HG02623 (cell line): ENCODE measurements around the gene SHFL.

Experiments used
- ATAC-seq: cut with Tn5 transposase; IDR thresholded peaks from one replicate; pipeline ENCODE4 v1.9.1; 2021; ENCODE audit warnings: moderate library complexity; ENCODE audit not compliant: unreplicated experiment

Gene SHFL

DNA sequence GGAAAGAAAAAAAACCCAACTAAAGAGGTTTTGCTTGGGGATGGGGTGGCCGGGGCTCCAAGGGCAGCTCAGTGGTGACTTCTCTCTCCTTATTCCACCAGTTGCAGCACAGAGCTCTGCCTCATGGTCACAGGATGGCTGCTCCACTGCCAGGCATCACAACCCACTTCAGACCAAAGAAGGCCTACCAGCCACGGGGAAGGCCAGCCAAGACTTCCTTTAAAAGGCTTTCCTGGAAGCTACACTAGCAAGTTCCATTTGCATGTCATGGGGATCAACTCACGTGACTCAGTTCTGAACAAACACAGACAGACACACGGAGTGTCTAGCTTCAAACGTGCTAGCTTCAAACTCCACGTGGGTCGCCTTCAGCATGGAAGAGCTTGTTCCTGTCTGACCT lies 46.8 kb downstream of the SHFL start:
- ATAC-seq = no peak

DNA sequence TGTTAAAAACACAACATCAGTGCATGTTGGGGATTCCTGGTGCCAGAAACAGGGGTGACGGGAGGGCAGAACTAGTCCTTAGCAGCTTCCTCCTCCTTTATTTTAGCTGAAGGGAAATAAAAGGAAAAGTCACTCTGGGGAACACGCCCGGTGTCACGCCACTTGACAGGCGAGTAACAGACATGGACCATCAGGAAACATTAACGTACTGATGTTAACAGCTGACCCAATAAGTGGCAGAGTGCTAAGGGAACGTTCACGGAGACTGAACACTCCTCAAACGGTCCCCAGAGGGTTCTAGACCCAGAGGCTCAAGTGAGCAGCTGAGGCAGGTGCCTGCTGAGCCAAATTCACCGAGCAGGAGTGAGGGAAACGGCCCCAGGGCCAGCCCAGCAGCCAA lies 47.5 kb downstream of the SHFL start:
- ATAC-seq = no peak

- no peak for ATAC-seq
Measured at GRCh38 chr19:10134040-10134439, 47.9 kb downstream of the SHFL start.

- no peak for ATAC-seq
Measured at GRCh38 chr19:10135551-10136334, 49.6 kb downstream of the SHFL start.

DNA sequence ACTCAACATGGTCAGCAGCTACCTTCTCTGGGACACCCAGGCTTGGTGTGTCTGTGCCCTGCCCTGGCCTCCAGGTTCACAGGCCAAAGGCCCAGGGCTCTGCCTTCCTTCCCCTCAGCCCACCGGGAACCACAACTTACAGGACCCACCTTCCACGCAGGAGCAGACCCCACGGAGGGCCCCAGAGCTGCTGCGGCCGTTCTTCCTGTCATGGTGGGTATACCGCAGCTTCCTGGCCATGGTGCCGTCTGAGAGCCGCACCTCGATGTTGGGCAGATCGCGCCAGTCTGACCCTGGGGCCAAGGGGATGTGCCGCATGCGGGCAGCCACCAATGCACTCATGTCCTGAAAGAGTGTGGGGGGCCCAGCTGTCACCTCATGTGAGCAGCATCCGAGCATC lies 50.8 kb downstream of the SHFL start:
- no peak for ATAC-seq

DNA sequence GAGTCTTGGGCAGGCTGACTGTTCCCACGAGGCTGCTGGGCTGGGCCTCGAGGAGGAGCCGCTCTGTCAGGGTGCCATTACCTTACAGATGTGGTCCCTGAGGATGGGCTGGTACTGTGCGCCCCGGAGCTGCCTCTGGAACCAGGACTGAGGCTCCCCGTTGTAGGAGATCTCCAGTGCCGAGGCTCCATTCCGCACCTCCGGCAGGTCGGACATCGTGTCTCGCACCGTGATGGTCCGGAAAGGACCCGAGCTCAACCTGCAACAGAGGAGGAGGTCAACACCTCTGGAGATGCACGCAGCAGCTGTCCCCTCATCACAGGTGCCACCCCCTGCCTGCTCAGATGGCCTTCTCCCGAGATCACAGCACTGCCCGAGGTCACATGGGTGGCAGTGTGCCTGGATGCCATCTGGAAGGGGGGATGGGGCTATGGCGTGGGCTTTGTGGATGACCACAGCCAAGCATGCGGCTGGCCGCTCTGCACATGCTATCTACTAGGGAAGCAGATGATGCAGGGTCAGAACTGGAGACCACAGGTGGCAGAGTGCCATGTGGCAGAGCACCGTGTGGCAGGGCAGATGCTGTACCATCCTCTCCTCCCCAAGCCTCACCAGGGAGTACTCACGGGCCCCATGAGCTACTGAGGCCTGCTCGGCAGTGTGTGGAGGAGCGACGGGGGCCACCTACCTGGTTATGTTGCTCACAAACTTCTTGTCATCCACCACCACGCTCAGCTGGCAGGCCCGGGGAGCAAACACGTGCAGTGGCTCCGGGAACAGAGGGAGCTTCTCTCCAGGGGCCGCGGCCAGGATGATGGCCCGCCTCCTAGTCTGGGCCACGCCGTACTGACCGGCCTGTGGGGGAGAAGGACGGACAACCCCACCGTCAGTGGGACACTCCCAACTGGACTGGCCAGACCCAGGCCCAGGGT lies 51.9 kb downstream of the SHFL start:
- no peak for ATAC-seq

DNA sequence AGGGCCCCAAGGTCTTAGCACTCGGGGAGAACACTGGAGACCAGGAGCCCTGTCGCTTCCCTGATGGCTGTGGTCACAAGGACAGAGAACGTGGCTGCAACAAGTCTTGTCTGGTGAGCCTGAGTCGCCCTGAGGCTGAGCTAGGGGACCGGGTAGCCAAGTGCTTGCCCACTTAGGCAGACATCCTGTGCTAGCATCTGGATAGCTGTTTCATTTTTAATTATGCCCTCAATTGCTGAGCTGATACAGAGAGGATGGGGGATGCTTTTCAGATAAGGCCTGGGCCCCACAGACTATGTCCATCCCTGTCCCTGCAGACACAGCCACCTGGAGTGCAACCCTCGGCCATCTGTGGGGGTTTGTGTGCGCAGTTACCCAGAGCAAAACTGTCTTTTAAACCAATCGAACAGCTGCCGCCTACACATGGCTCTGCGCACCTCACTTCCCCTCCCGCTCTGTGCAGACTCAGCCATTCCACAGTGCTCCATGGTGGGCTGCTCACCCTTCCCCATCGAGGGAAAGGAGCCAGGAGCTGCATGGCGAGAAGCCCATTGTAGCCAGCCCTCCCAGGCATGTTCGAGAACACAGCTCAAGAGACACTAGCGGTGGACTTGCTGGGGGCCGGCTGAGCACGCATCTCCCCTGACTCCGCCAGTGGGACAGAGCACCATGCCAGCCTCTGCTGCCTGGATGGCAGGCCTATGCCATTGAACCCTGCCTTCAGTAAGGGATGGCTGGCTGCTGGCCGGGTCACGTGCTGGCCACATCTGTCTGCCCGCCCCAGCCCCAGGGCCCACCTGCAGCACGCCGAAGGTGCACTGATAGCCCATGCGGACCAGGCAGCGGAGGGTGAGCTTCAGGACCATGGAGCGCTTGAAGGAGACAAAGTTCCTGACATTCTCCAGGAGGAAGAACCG lies 53.0 kb downstream of the SHFL start:
- no peak for ATAC-seq

DNA sequence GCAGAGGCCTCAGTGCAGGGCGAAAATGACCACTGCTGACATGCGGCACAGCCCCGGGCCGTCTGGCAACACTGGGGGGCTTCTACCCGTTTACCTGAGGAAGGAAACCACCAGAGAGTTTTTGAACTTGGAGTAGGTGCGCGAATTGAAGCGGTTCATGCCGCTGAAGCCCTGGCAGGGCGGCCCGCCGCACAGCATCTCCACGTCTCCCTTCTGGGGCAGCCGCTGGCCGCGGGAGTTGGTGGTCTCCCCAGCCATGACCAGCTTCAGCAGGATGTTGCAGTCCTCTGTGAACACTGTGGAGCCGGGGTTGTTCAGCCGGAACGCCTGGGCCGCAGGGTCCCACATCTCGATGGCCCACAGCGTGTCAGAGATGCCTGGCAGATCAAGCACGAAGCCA lies 53.8 kb downstream of the SHFL start:
- no peak for ATAC-seq

DNA sequence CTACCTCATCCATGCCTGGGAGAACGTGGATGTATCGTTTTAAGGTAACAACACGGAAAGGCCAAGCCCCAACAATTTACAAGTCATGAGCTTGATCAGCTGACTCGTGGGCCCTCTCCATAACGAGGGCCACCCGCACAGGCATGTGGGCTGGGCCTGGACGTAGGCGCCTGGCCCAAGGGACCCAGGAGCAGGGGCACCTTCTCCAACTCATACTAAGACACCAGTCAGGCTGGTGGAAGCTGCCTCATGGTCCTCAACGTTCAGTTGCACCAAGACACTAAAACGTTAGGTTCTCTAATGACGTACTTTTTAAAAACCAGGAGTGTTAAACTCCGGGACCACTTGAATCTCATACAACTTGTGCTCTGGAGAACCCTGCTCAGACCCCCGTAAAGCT lies 55.4 kb downstream of the SHFL start:
- ATAC-seq = no peak

DNA sequence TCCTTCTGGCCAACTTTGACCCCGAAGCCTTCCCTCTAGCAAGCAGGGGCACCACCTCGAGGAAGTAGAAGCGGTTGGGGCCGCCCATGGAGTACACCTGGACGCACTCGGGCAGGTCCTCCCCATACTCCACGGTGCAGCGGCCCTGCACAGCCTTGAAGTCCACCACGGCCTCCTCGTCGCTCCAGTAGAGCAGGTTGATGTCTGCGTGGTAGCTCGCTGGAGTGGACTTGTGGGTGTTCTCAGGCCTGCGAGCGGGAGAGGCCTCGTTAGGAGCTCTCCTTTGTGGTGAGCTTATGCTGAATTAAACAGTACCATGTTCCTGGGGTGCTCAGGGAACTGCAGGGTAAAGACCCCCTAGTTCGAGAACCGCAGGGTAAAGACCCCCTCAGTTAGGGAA lies 55.9 kb downstream of the SHFL start:
- ATAC-seq = no peak
